ENCODE data around the gene CHMP1A. TPM values are rescaled to one million over a fixed set of nuclear protein-coding genes. Genes with fewer than 3 reads are reported as not detected.

CHMP1A gene
- total RNA-seq, 1 donor from 2014 or later: 106 TPM

- H3K4me1 Mint-ChIP-seq: peaks cover 8% of the 10 kb centered on the region
- DNase-seq (ENCODE audit: low spot score in 2 of 2, unreplicated experiment in 2 of 2): no peak
- H3K27ac Mint-ChIP-seq: no peak overlapping the region
- no peaks in the 10 kb centered on the region for H3K36me3 Mint-ChIP-seq
- no peak for TF ChIP-seq CTCF (IDR thresholded peaks at IDR 0.05; ENCODE audit: unreplicated experiment)
- peaks cover 3% of the 10 kb centered on the region for H3K27me3 Mint-ChIP-seq (ENCODE audit: low read depth)
- no peaks in the 10 kb centered on the region for H3K9me3 Mint-ChIP-seq
- H3K4me3 Mint-ChIP-seq: no peak overlapping the region
Measured at GRCh38 chr16:89599902-89600301, 57.6 kb downstream of the CHMP1A start.

GRCh38 chr16:89599451-89599858, 58.1 kb downstream of the CHMP1A start:
- Mint-ChIP-seq H3K4me1 (peaks cover 8% of the 10 kb centered on the region), H3K27ac (no peak overlapping the region), H3K9me3 (no peaks in the 10 kb centered on the region), H3K36me3 (no peaks in the 10 kb centered on the region), H3K27me3 (ENCODE audit: low read depth) (peaks cover 3% of the 10 kb centered on the region), H3K4me3 (no peak overlapping the region)
- DNase-seq (ENCODE audit: low spot score in 2 of 2, unreplicated experiment in 2 of 2): no peak
- TF ChIP-seq CTCF (IDR thresholded peaks at IDR 0.05; ENCODE audit: unreplicated experiment): no peak

- H3K36me3 Mint-ChIP-seq: no peaks in the 10 kb centered on the region
- TF ChIP-seq CTCF (IDR thresholded peaks at IDR 0.05; ENCODE audit: unreplicated experiment): no peak
- peaks cover 7% of the 10 kb centered on the region for H3K4me1 Mint-ChIP-seq
- H3K4me3 Mint-ChIP-seq: no peak overlapping the region
- H3K27me3 Mint-ChIP-seq (ENCODE audit: low read depth): peaks cover 3% of the 10 kb centered on the region
- no peak for DNase-seq (ENCODE audit: low spot score in 2 of 2, unreplicated experiment in 2 of 2)
- no peak overlapping the region for H3K27ac Mint-ChIP-seq
- no peaks in the 10 kb centered on the region for H3K9me3 Mint-ChIP-seq
Measured at GRCh38 chr16:89598199-89598598, 59.3 kb downstream of the CHMP1A start.

- no peaks in the 10 kb centered on the region for H3K27me3 Mint-ChIP-seq (ENCODE audit: low read depth)
- no peak for TF ChIP-seq CTCF (IDR thresholded peaks at IDR 0.05; ENCODE audit: unreplicated experiment)
Measured at GRCh38 chr16:89596957-89597649, 60.4 kb downstream of the CHMP1A start.

GRCh38 chr16:89596061-89596689, 61.3 kb downstream of the CHMP1A start:
- Mint-ChIP-seq H3K9me3 (no peaks in the 10 kb centered on the region), H3K4me3 (no peak overlapping the region), H3K4me1 (no peaks in the 10 kb centered on the region), H3K27me3 (ENCODE audit: low read depth) (no peaks in the 10 kb centered on the region), H3K36me3 (no peaks in the 10 kb centered on the region), H3K27ac (no peak overlapping the region)
- DNase-seq (ENCODE audit: low spot score in 2 of 2, unreplicated experiment in 2 of 2): no peak
- no peak for TF ChIP-seq CTCF (IDR thresholded peaks at IDR 0.05; ENCODE audit: unreplicated experiment)

More at GRCh38 chr16:89596957-89597649, 60.4 kb downstream of the CHMP1A start:
- Mint-ChIP-seq H3K4me1 (no peaks in the 10 kb centered on the region), H3K27ac (no peak overlapping the region), H3K36me3 (no peaks in the 10 kb centered on the region), H3K4me3 (no peak overlapping the region), H3K9me3 (no peaks in the 10 kb centered on the region)
- no peak for DNase-seq (ENCODE audit: low spot score in 2 of 2, unreplicated experiment in 2 of 2)

Data from mesothelial cell of epicardium (in vitro differentiated cells).